WI38 (cell line): Measurements from ENCODE around the gene LRIT2.

Source experiments
- H3K4me3 ChIP-seq: 2 replicates; pipeline ENCODE4 v1.5.1; 2011; ENCODE audit warnings: low read depth, mild to moderate bottlenecking, control low read depth, low read length
- CTCF ChIP-seq: IDR thresholded peaks from 2 replicates; pipeline ENCODE4 v1.5.1; 2012; ENCODE audit warnings: low read depth, mild to moderate bottlenecking, control low read depth, low read length

Gene LRIT2

GRCh38 chr10:84263716-84264115 is 38.4 kb upstream of the LRIT2 start:
- no peak overlapping the region for H3K4me3 ChIP-seq
- no peak for TF ChIP-seq CTCF

DNA sequence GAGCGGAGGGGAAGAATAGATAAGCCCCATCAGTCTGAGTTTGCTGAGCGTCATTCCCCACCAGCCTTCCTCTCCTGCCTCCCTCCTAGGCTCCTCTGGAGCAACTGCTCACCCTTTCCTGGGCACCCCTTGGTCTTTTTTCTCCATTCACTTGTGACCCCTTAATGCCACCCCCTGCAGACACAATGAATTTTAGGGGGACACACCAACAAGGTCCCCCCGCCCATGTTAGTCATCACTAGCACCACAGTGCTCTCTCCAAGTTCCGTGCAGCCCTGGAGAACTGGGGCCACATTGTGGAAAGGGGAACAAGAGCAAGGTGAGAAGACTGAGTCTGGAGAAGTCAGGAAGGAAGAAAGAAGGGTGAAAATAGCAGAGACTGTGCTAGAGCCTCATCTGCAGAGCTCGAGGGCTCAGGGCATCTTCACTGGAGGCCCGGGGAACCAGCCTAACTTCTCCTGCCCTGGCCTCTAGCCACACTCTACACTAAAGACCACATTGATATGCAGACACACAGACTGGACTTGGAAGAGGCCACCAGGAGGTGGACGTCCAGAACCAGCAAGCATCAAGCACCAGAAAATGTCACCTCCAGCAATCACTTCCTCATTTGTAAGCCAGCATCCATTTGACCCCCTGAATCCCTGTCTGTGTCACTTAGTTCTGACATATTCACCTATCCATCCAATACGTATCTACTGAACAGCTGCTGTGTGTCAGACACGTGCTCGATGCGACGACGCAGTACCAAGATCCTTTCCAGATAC is 37.0 kb upstream of the LRIT2 start:
- TF ChIP-seq CTCF = no peak

DNA sequence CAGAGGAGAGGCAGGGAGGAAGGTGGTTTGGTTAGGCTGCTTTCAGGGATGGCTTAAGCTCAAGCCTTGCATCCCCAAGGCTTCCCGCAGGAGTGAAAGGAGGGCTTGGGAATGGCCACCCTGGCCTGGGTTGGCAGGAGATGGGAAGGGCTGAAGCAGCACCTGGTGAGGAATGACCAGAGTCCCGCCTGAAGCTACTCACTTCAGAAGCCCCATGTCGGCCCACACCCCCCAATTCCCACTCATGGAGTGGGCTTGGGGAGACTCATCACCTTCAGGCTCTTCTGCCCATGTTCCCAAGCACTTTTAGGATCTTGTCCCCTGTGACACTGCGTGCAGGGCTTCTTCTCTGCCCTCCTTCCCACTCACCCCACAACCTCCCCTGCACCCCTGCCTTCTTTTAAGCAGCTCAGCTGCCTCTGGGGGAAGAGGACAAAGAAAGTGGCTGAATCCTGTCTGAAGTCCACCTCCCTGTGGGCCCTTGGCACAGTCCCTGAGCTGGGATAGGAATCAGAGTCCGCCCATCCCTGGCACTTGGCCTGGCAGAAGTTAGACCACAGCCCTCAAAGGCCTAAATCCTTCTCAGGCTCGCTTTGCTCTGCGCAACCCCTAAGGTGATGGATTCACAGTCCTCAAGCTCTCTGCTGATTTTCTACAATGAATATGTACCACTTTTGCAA is 36.0 kb upstream of the LRIT2 start:
- TF ChIP-seq CTCF = no peak
- no peak overlapping the region for H3K4me3 ChIP-seq

More for the DNA sequence above, 37.0 kb upstream of the LRIT2 start:
- no peak overlapping the region for H3K4me3 ChIP-seq

- H3K4me3 ChIP-seq = no peak overlapping the region
- no peak for TF ChIP-seq CTCF
Measured at GRCh38 chr10:84258034-84258695, 32.8 kb upstream of the LRIT2 start.

DNA sequence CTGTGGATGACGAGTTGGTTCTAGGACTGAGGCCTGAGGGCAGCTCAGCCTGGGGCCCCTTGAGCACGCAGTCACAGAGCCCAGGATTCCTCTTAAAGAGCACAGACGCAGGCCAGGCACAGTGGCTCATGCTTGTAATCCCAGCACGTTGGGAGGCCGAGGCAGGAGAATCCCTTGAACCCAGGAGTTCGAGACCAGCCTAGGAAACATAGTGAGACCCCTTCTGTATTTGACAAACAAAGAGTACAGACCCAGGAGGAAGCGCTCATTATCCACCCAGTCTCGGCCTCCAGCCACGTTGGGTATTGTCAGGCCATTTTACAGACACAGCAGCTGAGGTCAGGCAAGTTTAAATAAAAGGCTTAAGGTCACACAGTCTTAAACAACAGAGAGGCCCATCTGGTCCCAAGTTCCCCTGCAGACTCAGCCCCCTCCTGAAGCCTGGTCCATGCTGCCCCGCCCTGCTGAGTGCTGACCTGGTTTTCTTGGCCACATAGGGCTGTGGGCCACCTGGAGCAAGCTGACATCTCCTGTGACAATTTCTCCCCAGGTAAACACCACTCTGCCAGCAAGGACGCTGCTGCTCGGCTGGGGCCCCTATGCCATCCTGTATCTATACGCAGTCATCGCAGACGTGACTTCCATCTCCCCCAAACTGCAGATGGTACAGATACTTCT is 32.1 kb upstream of the LRIT2 start:
- H3K4me3 ChIP-seq = no peak overlapping the region
- TF ChIP-seq CTCF = no peak

DNA sequence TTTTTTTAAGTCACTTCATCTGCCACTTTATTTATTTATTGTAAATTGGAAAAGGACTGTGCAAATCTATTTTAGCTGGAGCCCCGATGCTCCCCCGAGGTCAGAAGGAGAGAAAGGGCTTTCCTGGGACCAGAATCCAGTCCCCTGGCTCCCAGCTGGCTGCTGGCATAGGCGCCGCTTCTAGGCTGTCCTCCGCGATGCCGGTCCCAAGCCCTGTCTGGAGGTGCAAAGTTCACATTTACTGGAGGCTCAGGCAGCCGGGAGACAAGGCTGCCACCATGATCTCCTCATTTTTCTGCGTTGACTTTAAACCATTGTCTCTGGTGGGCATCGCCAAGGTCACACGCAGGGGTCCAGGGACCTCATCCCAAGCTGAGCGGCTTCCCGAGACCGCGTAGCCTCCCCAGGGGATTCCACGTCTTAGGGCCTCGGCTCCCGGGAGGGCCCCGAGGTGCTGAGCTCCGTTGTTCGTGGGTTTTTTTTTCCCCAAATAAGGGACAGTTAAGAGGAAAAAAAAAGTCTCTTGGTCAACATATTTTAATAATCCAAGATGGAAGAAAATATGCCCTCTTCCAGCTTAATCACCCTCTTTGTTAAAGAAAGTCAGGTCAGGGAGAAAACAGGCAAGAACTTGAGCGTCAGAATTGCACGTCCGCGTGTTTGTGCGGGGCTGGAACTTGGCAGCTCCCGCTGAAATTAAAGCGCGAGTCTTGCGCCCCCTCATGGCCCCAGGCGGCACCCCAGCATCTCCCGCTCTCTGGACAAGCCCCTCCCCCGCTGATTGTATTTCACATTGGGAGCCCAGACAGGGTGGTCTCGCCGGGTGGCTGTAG is 31.4 kb upstream of the LRIT2 start:
- H3K4me3 ChIP-seq = no peak overlapping the region
- peak; percentile 80 for TF ChIP-seq CTCF
